H9 (cell line): ENCODE data around the gene OR4X2. TPM values are rescaled to one million over a fixed set of nuclear protein-coding genes. Genes with fewer than 3 reads are reported as not detected.

Source experiments
- DNase-seq: peaks from one replicate; pipeline ENCODE4 v3.0.0-alpha.2; 2017
- H2AFZ ChIP-seq: one replicate; pipeline ENCODE4 v1.6.1; 2013; ENCODE audit warnings: mild to moderate bottlenecking, low read length, control low read depth, moderate library complexity
- H2AK5ac ChIP-seq: 2 replicates; pipeline ENCODE4 v1.6.1; 2013; ENCODE audit warnings: low read length, control low read depth, mixed read lengths; ENCODE audit not compliant: insufficient read length
- H2BK120ac ChIP-seq: one replicate; pipeline ENCODE4 v1.6.1; 2013; ENCODE audit warnings: low read depth, mild to moderate bottlenecking, low read length, control low read depth, inconsistent platforms; ENCODE audit not compliant: poor library complexity, severe bottlenecking
- H2BK12ac ChIP-seq: 2 replicates; pipeline ENCODE4 v1.6.1; 2013; ENCODE audit warnings: low read length, control low read depth, mixed read lengths, low read depth; ENCODE audit not compliant: insufficient read length
- H2BK15ac ChIP-seq: 2 replicates; pipeline ENCODE4 v1.6.1; 2013; ENCODE audit warnings: low read depth, low read length, control low read depth
- H2BK20ac ChIP-seq: one replicate; pipeline ENCODE4 v1.6.1; 2013; ENCODE audit warnings: low read depth, mild to moderate bottlenecking, low read length, control low read depth, inconsistent platforms; ENCODE audit not compliant: poor library complexity, severe bottlenecking
- H2BK5ac ChIP-seq: 2 replicates; pipeline ENCODE4 v1.6.1; 2013; ENCODE audit warnings: low read length, control low read depth, mixed read lengths; ENCODE audit not compliant: insufficient read length
- H3K14ac ChIP-seq: 2 replicates; pipeline ENCODE4 v1.6.1; 2013; ENCODE audit warnings: low read length, control low read depth; ENCODE audit not compliant: insufficient read depth
- H3K18ac ChIP-seq: 2 replicates; pipeline ENCODE4 v1.6.1; 2013; ENCODE audit warnings: low read depth, mild to moderate bottlenecking, mixed read lengths, low read length, control low read depth; ENCODE audit not compliant: insufficient read length
- H3K23ac ChIP-seq: 2 replicates; pipeline ENCODE4 v1.6.1; 2013; ENCODE audit warnings: low read length, control low read depth, mixed read lengths, low read depth; ENCODE audit not compliant: insufficient read length
- H3K23me2 ChIP-seq: 2 replicates; pipeline ENCODE4 v1.6.1; 2013; ENCODE audit warnings: low read depth, mild to moderate bottlenecking, mixed read lengths, low read length, control low read depth; ENCODE audit not compliant: insufficient read length, poor library complexity, severe bottlenecking
- H3K27ac ChIP-seq: 2 replicates; pipeline ENCODE4 v1.5.1; 2013; ENCODE audit warnings: low read length, control low read depth, mixed read lengths, low read depth; ENCODE audit not compliant: insufficient read length
- H3K27me3 ChIP-seq: 2 replicates; pipeline ENCODE4 v1.6.1; 2013; ENCODE audit warnings: low read length, control low read depth, inconsistent platforms; ENCODE audit not compliant: insufficient read depth
- H3K4ac ChIP-seq: 2 replicates; pipeline ENCODE4 v1.6.1; 2013; ENCODE audit warnings: low read depth, mild to moderate bottlenecking, control low read depth, inconsistent platforms, low read length, moderate library complexity
- H3K4me1 ChIP-seq: 2 replicates; pipeline ENCODE4 v1.6.1; 2013; ENCODE audit warnings: low read length, control low read depth, inconsistent platforms; ENCODE audit not compliant: insufficient read depth
- H3K4me2 ChIP-seq: 2 replicates; pipeline ENCODE4 v1.6.1; 2013; ENCODE audit warnings: low read length, control low read depth, mixed read lengths; ENCODE audit not compliant: insufficient read length, insufficient read depth
- H3K56ac ChIP-seq: 2 replicates; pipeline ENCODE4 v1.6.1; 2013; ENCODE audit warnings: low read depth, mild to moderate bottlenecking, mixed read lengths, low read length, control low read depth; ENCODE audit not compliant: insufficient read length
- H3K79me1 ChIP-seq: 2 replicates; pipeline ENCODE4 v1.6.1; 2013; ENCODE audit warnings: low read depth, mild to moderate bottlenecking, moderate library complexity, low read length, control low read depth, inconsistent platforms; ENCODE audit not compliant: insufficient read depth, poor library complexity, severe bottlenecking
- H3K79me2 ChIP-seq: 2 replicates; pipeline ENCODE4 v1.6.1; 2013; ENCODE audit warnings: low read length, control low read depth, inconsistent platforms; ENCODE audit not compliant: insufficient read depth
- H3K9ac ChIP-seq: 2 replicates; pipeline ENCODE4 v1.6.1; 2013; ENCODE audit warnings: low read length, control low read depth, mixed read lengths; ENCODE audit not compliant: insufficient read length; ENCODE audit errors: extremely low read depth
- H3K9me3 ChIP-seq: one replicate; pipeline ENCODE4 v1.6.1; 2013; ENCODE audit warnings: low read depth, low read length, inconsistent platforms; ENCODE audit not compliant: control insufficient read depth
- H3T11ph ChIP-seq: one replicate; pipeline ENCODE4 v1.6.1; 2013; ENCODE audit warnings: mild to moderate bottlenecking, low read length, control low read depth, inconsistent platforms
- H4K20me1 ChIP-seq: one replicate; pipeline ENCODE4 v1.6.1; 2013; ENCODE audit not compliant: control insufficient read depth, insufficient read length, insufficient read depth
- H4K5ac ChIP-seq: 2 replicates; pipeline ENCODE4 v1.6.1; 2013; ENCODE audit warnings: low read depth, mild to moderate bottlenecking, mixed read lengths, low read length, control low read depth; ENCODE audit not compliant: insufficient read length
- H4K8ac ChIP-seq: replicated peaks from 2 replicates; pipeline ENCODE4 v1.6.1; 2013; ENCODE audit warnings: low read length, control low read depth, mixed read lengths, low read depth; ENCODE audit not compliant: insufficient read length
- H4K91ac ChIP-seq: 2 replicates; pipeline ENCODE4 v1.6.1; 2013; ENCODE audit warnings: low read depth, mild to moderate bottlenecking, moderate library complexity, mixed read lengths, low read length, control low read depth; ENCODE audit not compliant: insufficient read length
- H3K27ac Mint-ChIP-seq, 3 experiments: 2 replicates in 2 of 3; 3 replicates in 1 of 3; pipeline ENCODE4 v1.8.0; 2020 to 2021; ENCODE audit warnings: mixed read lengths in 3 of 3, mild to moderate bottlenecking in 1 of 3, moderate library complexity in 1 of 3
- H3K27me3 Mint-ChIP-seq: 2 replicates; pipeline ENCODE4 v1.8.0; 2021; ENCODE audit warnings: low read depth, mild to moderate bottlenecking, moderate library complexity, mixed read lengths
- H3K36me3 Mint-ChIP-seq, 3 experiments: 2 replicates in 2 of 3; 3 replicates in 1 of 3; pipeline ENCODE4 v1.8.0; 2020 to 2021; ENCODE audit warnings: low read depth in 3 of 3, mixed read lengths in 3 of 3; ENCODE audit not compliant: insufficient read depth in 1 of 3
- H3K4me1 Mint-ChIP-seq, 2 experiments: 2 replicates each; pipeline ENCODE4 v1.8.0; 2020; ENCODE audit warnings: mixed read lengths in 2 of 2
- H3K4me3 Mint-ChIP-seq, 2 experiments: 2 replicates in 1 of 2; 3 replicates in 1 of 2; pipeline ENCODE4 v1.8.0; 2020 to 2021; ENCODE audit warnings: mild to moderate bottlenecking in 2 of 2, mixed read lengths in 2 of 2, moderate library complexity in 1 of 2
- H3K9me3 Mint-ChIP-seq, 2 experiments: 2 replicates in 1 of 2; 3 replicates in 1 of 2; pipeline ENCODE4 v1.8.0; 2020; ENCODE audit warnings: mild to moderate bottlenecking in 2 of 2, mixed read lengths in 2 of 2, moderate library complexity in 1 of 2
- CTCF ChIP-seq: fragments of 200-600 bp; sonication (generic); conservative IDR thresholded peaks from 3 replicates; pipeline ENCODE4 v1.8.0; 2021; ENCODE audit warnings: antibody characterized with exemption, mild to moderate bottlenecking
- WGBS: extraction: QIAGEN DNeasy Blood & Tissue Kit; methylation state at CpG from one replicate; pipeline ENCODE4 v1.1.7; 2013; ENCODE audit warnings: missing lambda C conversion rate, low lambda C conversion rate, mixed read lengths; ENCODE audit not compliant: insufficient read length; ENCODE audit errors: extremely low coverage; 5-methylcytosine and 5-hydroxymethylcytosine counted together
- total RNA-seq: library from RNA; stranded (reverse); gene quantifications from 2 replicates; pipeline ENCODE4 v1.2.1, GENCODE V29; 2021

Gene OR4X2
- total RNA-seq, 1 experiment from 2014 or later = not detected

GRCh38 chr11:48207881-48208280 is 37.0 kb upstream of the OR4X2 start:
- H4K20me1 ChIP-seq = no peaks in the 10 kb centered on the region
- H3K27me3 ChIP-seq = no peaks in the 10 kb centered on the region
- no peaks in the 10 kb centered on the region for H3K79me2 ChIP-seq
- H4K8ac ChIP-seq = no peak overlapping the region
- H3K4me2 ChIP-seq = no peak overlapping the region
- DNase-seq = no peak
- H3K79me1 ChIP-seq = no peaks in the 10 kb centered on the region
- no peak overlapping the region for H4K5ac ChIP-seq
- H3K9me3 Mint-ChIP-seq = peaks cover 90 to 91% of the 10 kb centered on the region in 2 experiments
- no peak overlapping the region for H2BK12ac ChIP-seq
- no peak overlapping the region for H3T11ph ChIP-seq
- H3K14ac ChIP-seq = no peak overlapping the region
- H3K36me3 Mint-ChIP-seq = peaks cover 0 to 25% (median 0%) of the 10 kb centered on the region in 3 experiments; a peak in 4 of 7 replicates
- no peak overlapping the region for H2BK15ac ChIP-seq
- no peak overlapping the region for H2AK5ac ChIP-seq
- H3K18ac ChIP-seq = no peak overlapping the region
- H3K9me3 ChIP-seq = peaks cover 51% of the 10 kb centered on the region
- H3K56ac ChIP-seq = no peak overlapping the region
- H3K27me3 Mint-ChIP-seq = no peaks in the 10 kb centered on the region
- H2BK120ac ChIP-seq = no peak overlapping the region
- H3K27ac Mint-ChIP-seq = no peak overlapping the region
- H3K4me1 ChIP-seq = no peaks in the 10 kb centered on the region
- WGBS = no CpG with 5 or more reads among the region's 2 CpGs
- no peak overlapping the region for H3K4me3 Mint-ChIP-seq
- H4K91ac ChIP-seq = no peak overlapping the region
- H3K9ac ChIP-seq = no peak overlapping the region
- H2AFZ ChIP-seq = no peak overlapping the region
- no peak overlapping the region for H2BK20ac ChIP-seq
- no peaks in the 10 kb centered on the region for H3K4me1 Mint-ChIP-seq
- no peak for TF ChIP-seq CTCF
- no peak overlapping the region for H3K4ac ChIP-seq
- no peak overlapping the region for H3K23ac ChIP-seq
- no peak overlapping the region for H2BK5ac ChIP-seq
- no peaks in the 10 kb centered on the region for H3K23me2 ChIP-seq
- no peak overlapping the region for H3K27ac ChIP-seq
